Kasumi-1 (cell line): Measurements from ENCODE around the gene N4BP3.

ENCODE experiments used
- DNase-seq, 2 experiments: peaks; one replicate each; lab custom pipeline; 2025; lab: John Stamatoyannopoulos, UW

N4BP3 gene

GRCh38 chr5:178104492-178104891 is 8.8 kb upstream of the N4BP3 start:
- no peak for DNase-seq

GRCh38 chr5:178106086-178106485 is 7.2 kb upstream of the N4BP3 start:
- no peak for DNase-seq

- no peak for DNase-seq
Observed at GRCh38 chr5:178106556-178107239, 6.6 kb upstream of the N4BP3 start.

DNA sequence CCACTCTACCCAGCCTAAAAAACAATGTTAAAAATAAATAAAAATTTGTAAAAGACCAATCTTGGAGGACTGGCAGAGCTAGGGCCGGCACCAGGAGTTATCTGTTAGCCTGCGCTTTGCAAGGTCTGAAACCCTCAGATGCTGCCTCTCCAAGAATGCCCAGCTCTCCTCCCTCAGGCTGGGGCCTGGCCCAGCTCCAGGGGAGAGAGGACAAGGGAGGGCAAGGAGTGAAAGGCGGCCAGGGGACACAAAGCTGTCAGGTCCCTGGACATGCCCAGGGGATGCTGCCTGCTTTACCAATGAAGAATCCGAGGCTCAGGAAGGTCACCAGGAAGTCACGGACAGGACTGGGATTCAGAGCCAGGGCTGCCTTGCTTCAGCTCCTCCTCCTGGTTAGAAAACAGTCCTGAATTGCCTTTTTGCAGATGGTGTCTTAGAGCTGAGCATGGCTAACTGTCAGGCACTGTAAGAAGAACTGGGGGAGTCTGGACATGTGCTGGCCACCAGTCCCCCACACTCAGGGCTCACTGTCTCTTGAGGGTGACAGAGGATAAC is 5.5 kb upstream of the N4BP3 start:
- no peak for DNase-seq

DNA sequence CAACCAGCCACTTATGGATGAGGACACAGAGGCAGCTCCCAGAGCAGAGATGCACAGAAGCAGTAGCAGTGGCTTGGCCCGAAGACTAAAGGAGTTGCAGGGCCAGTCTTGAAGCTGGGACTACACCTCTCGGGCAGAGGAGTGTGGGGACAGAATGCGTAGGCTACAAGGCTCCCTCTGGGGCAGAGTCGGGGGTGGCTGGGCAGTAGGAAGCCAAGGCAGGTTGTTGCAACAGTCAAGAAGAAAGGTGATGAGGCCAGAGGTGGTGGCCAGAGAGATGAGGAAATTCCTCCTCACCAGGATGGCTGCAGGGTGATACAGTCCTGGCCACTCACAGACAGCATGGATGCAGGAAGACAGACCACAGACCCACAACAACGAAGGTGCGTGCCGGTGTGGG is 4.9 kb upstream of the N4BP3 start:
- no peak for DNase-seq

DNA sequence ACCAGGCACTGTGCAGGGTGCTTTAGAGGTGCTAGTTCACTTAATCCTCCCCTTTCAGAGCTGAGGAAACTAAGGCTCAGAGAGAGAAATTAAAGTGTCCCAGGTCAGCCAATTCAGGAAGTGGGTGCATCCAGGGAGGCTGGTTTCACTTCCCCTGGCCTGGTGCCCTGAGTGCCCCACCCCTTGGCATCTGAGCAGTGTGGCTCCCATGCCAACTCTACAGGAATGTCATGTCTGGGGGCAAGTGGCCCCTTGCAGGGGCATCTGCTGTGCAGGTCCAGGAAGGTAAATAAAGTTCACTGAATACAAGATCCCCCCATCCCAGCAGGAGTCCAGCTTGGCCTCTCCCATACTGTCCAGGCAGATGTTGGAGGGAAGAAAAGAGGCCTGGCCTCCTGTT is 4.4 kb upstream of the N4BP3 start:
- DNase-seq, result no peak

DNA sequence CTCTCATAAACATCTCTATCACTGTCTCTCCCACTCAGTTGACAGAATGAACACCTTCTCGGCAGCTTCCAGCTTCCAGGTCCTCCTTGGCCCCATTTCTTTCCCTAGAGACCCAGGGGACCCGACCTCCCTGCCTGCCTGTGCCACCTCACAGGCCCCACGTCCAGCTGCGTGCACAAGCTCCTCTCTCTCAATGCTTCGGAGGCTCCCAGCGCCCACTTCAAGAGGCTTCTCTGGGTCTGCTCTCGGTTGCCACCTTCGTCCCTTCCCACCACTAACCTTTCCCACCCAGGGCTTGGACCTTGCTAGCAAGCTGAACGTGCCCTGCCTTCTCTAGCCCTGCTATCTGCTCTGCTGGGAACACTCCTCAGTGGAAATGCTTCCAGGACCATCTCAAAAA is 2.8 kb upstream of the N4BP3 start:
- no peak for DNase-seq

DNA sequence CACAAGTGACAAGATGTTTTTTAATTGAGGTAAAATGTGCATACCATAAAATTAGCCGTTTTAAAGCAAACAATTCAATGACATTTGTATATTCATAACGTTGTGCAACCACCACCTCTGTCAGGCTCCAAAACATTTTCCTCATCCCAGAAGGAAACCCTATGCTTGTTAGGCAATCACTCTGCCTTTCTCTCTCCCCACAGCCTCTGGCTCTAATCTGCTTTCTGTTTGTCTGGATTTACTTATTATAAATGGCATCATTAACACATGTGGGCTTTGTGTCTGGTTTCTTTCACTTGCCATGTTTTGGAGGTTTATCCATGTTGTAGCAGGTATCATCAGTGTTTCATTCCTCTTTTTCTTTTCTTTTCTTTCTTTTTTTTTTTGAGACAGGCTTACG is 1.4 kb upstream of the N4BP3 start:
- DNase-seq, result no peak

DNA sequence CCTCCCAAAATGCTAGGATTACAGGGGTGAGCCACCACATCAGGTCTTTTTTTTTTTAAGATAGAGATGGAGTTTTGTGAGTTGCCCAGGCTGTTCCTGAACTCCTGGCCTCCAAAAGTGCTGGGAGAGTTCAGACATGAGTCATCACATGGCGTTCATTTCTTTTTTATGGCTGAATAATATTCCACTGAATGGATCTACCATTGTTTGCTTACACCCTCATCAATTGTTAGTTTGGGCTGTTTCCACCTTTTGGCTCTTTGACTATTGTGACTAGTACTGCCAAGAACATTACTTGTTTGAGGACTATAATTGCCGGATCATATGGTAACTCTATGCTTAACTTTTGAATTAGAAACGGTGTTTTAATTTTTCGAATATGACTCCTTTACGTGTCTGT is 787 bp upstream of the N4BP3 start:
- DNase-seq, result no peak

GRCh38 chr5:178113841-178114324 is 551 bp downstream of the N4BP3 start:
- no peak for DNase-seq

GRCh38 chr5:178114325-178115135 is 1.2 kb downstream of the N4BP3 start:
- no peak for DNase-seq

DNA sequence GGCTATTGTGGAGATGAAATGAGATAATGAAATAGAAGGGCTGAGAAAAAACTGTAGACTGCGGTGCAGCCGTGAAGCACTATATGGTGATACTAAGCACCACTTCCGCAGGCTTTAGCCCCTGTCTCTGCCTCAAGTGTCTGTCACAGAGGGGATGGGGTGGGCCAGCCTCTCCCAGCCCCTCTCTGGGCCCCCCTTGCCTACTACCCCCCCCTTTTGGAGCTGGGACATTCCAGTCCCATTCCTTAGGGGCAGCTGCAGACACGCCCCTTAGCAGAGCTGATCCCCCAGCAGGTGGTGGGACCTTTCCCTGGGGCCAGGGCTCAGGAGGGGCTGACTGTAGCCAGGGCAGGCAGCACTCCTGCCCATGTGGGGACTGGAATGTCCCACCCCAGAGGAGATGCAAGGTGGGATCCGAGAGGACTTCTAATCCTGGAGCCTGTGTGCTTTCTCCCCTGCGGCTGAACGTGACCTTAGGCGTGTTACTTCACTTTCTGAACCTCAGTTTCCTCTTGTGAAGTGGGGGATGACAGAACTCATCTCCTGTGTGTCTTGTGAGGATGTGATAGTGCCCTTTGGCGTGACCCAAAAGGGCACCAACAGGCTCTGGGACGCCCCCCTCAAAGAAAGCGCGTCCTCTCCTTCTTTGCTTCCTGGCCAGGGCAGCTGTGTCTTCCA is 1.9 kb downstream of the N4BP3 start:
- no peak for DNase-seq

DNA sequence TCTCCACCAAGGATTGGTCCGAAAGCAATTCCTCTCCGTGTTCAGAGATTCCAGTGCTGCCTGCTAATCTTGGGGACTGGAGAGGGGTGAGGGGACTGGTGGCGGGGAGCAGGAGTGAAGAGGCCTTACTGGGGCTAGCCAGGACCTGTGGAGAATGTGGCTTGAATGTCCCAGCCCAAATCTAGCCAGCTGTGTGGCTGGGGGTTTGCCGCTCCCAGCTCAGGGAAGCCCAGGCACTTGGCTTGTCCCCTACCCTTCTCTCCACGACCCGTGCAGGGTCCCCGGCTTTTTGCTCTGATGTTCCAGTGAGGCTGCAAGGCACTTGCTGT is 2.4 kb downstream of the N4BP3 start:
- DNase-seq, result no peak

- DNase-seq, result no peak
Observed at GRCh38 chr5:178116143-178116885, 3.0 kb downstream of the N4BP3 start.

- no peak for DNase-seq
Observed at GRCh38 chr5:178117923-178118701, 4.8 kb downstream of the N4BP3 start.

GRCh38 chr5:178119915-178120606 is 6.7 kb downstream of the N4BP3 start:
- DNase-seq, result no peak

DNA sequence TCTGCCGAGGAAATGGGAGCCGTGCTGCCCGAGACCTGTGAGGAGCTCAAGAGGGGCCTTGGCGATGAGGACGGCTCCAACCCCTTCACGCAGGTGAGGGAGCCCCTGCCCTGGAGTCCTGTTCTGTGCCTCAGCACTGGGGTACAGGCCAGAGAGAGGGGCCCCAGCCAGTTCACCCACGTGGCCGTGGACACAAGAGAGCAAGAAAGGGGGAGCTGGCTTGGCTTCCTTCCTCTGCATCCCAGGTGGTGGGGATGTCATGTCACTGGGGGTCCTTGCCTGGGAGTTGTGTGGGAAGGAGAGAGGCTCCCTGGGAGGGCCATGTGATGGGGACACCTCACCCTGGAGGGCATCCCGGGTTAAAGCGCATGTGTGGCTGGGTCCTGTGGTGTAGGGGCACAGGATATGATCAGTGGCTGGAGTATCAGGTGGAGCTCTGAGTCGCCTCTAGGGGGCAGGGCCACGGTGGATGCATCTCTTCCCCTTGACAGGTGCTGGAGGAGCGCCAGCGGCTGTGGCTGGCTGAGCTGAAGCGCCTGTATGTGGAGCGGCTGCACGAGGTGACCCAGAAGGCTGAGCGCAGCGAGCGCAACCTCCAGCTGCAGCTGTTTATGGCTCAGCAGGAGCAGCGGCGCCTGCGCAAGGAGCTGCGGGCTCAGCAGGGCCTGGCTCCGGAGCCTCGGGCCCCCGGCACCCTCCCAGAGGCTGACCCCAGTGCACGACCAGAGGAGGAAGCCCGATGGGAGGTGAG is 7.5 kb downstream of the N4BP3 start:
- DNase-seq, result peak; percentile 75 to 82

GRCh38 chr5:178121391-178122276 is 8.3 kb downstream of the N4BP3 start:
- peak; percentile 30 to 36 for DNase-seq

DNA sequence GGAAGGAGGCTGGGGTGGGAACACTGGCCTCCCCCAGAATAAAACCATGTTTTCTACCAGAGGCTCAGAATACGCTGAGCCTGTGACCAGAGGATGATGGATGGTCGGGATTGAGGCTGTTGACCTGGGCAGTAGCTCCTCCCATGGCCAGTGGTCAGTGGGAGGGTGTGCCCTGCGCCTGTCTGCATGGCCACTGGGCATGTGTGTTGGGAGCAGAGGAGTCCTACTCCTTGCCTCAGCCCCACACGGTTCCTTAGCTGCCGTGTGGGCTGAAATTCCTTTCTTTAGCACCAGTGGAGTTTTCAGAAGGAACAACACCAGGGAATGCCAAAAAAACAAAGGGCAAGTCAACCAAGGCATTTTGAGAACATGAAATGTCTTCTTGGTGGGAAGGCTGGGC is 9.0 kb downstream of the N4BP3 start:
- no peak for DNase-seq
